SK-N-SH treated with all-trans-retinoic acid at 6 μM for 48 hours (cell line): ENCODE data around the gene HACD4.

ENCODE experiments used
- ARNTL ChIP-seq: fragments of 450-650 bp; formaldehyde crosslinking; IDR thresholded peaks from 2 replicates; pipeline ENCODE4 v1.5.0; 2020; ENCODE audit warnings: low read depth, mild to moderate bottlenecking, moderate library complexity, borderline replicate concordance
- BACH2 ChIP-seq: fragments of 250-450 bp; sonication (Bioruptor Pico); IDR thresholded peaks from 2 replicates; pipeline ENCODE4 v1.9.0; 2021; ENCODE audit warnings: mild to moderate bottlenecking, borderline replicate concordance
- CREB5 ChIP-seq: fragments of 250-450 bp; sonication (Bioruptor Pico); IDR thresholded peaks from 2 replicates; pipeline ENCODE4 v1.5.1; 2020; ENCODE audit warnings: low read depth, mild to moderate bottlenecking, moderate library complexity
- ESRRG ChIP-seq: fragments of 250-450 bp; sonication (Bioruptor Pico); IDR thresholded peaks from 2 replicates; pipeline ENCODE4 v1.6.1; 2021; ENCODE audit warnings: mild to moderate bottlenecking
- ISL1 ChIP-seq: fragments of 250-450 bp; sonication (Bioruptor Pico); IDR thresholded peaks from 2 replicates; pipeline ENCODE4 v2.1.2; 2022; ENCODE audit warnings: mild to moderate bottlenecking, moderate library complexity
- PATZ1 ChIP-seq: fragments of 250-450 bp; sonication (Bioruptor Pico); IDR thresholded peaks from 2 replicates; pipeline ENCODE4 v1.8.0; 2020; ENCODE audit warnings: mild to moderate bottlenecking, moderate library complexity, borderline replicate concordance
- RARB ChIP-seq: fragments of 250-450 bp; sonication (Bioruptor Pico); IDR thresholded peaks from 2 replicates; pipeline ENCODE4 v1.8.0; 2021; ENCODE audit warnings: mild to moderate bottlenecking, moderate library complexity
- SNAI2 ChIP-seq: fragments of 250-450 bp; sonication (Bioruptor Pico); IDR thresholded peaks from 2 replicates; pipeline ENCODE4 v1.5.0; 2020; ENCODE audit warnings: mild to moderate bottlenecking, moderate library complexity
- TCF4 ChIP-seq: fragments of 250-450 bp; sonication (Bioruptor Pico); IDR thresholded peaks from 2 replicates; pipeline ENCODE4 v1.8.0; 2021; ENCODE audit warnings: mild to moderate bottlenecking, moderate library complexity, borderline replicate concordance
- TOX ChIP-seq: fragments of 250-450 bp; sonication (Bioruptor Pico); IDR thresholded peaks from 2 replicates; pipeline ENCODE4 v1.8.0; 2021; ENCODE audit warnings: mild to moderate bottlenecking, moderate library complexity, borderline replicate concordance
- TSHZ2 ChIP-seq: fragments of 250-450 bp; sonication (Bioruptor Pico); IDR thresholded peaks from 2 replicates; pipeline ENCODE4 v1.5.0; 2020; ENCODE audit warnings: mild to moderate bottlenecking, moderate library complexity
- ZFP3 ChIP-seq: fragments of 250-450 bp; sonication (Bioruptor Pico); IDR thresholded peaks from 2 replicates; pipeline ENCODE4 v1.5.0; 2020; ENCODE audit warnings: mild to moderate bottlenecking, moderate library complexity
- TF ChIP-seq, protein P1 (sequence below): fragments of 250-450 bp; sonication (Bioruptor Pico); IDR thresholded peaks from 2 replicates; pipeline ENCODE4 v1.5.1; 2021; ENCODE audit warnings: mild to moderate bottlenecking, moderate library complexity

DNA sequence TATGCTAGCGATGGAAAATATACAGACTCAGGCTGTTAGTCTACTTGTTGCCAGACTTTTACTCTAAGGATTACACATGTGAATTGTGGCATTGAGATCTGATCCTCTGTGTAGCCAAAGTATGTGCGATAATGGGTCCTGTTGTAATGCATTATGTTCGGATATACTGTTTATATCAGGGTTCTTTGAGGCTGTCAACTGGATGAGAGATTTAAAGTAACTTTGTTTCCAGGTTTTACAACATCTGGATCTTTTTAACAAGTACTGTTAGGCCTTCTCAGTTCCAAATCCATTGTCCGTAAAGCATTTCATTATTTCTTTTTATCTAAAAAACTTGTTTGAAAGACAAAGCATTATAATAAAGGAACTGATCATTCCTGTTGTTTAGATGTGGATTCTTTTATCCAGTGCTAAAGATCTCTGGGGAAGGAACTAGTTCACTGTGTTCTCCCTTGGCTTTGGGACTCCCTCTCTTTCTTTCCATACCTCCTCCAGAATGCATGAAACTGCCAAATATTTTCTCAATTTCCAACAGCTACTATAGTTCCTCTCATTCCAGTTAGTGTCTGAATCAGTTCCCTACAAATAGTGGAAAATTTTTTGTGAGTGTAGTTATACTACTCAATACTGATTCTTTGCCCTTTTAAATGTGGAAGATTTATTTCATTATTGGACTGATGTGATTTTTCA is 68.8 kb downstream of the HACD4 start:
- TF ChIP-seq ISL1 (CRISPR knock-in tag) (no peak), PATZ1 (CRISPR knock-in tag) (no peak), SNAI2 (CRISPR knock-in tag) (no peak), BACH2 (CRISPR knock-in tag) (no peak), TSHZ2 (CRISPR knock-in tag) (no peak), CREB5 (no peak), ARNTL (CRISPR knock-in tag) (no peak), RARB (no peak), ZFP3 (CRISPR knock-in tag) (no peak), ESRRG (CRISPR knock-in tag) (no peak), TCF4 (CRISPR knock-in tag) (no peak), TOX (CRISPR knock-in tag) (no peak)
- TF ChIP-seq, protein P1, sequence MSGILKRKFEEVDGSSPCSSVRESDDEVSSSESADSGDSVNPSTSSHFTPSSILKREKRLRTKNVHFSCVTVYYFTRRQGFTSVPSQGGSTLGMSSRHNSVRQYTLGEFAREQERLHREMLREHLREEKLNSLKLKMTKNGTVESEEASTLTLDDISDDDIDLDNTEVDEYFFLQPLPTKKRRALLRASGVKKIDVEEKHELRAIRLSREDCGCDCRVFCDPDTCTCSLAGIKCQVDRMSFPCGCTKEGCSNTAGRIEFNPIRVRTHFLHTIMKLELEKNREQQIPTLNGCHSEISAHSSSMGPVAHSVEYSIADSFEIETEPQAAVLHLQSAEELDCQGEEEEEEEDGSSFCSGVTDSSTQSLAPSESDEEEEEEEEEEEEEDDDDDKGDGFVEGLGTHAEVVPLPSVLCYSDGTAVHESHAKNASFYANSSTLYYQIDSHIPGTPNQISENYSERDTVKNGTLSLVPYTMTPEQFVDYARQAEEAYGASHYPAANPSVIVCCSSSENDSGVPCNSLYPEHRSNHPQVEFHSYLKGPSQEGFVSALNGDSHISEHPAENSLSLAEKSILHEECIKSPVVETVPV (CRISPR knock-in tag) = no peak
